NOMO-1 treated with DMSO at 0.1 percent for 48 hours (cell line): ENCODE results near the gene SYNPO.
A peak's percentile ranks its signal among the peaks of the same experiment; 100 is the strongest.

Source experiments
- DNase-seq: peaks from one replicate; lab custom pipeline; 2025; ENCODE audit not compliant: unreplicated experiment; lab: John Stamatoyannopoulos, UW

The SYNPO gene

GRCh38 chr5:150640311-150641005, at the start of gene SYNPO:
TSS of gene SYNPO (plus strand) at chr5:150640660. CDS start at chr5:150648276, 7,616 bp downstream.
- DNase-seq, result peak; percentile 22

DNA sequence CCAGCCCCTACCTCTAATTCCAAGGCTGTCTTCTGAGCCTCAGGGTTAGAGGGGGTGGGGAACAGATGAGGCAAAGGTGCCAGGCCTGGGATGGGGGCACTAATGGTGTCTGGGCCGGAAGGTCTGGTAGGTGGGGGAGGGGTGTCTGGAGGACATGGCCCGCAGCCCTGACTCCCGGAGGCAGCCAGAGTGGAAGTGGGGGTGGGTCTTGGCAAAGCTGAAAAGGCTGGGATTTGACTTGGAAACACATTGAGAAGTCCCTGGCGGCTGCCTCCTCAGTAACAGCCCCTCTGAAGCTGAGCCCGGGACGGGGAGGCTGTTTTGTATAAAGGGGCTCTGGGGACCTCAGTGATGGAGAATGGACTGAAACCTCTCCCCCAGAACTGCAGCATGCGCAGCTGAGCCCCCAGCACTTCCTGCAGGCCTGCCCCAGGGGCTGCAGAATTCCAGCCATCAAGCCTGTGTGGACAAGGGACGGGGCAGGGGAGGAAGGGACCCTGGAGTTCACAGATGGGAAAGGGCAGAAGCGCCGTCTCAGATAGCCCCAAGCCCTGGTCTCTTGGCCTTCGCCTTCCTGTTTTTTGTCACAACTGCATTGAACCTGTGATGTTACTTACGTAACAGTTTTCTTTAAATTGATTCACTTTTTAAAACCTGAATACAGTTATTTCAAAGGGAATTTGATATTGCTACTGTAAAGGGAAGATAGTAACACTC, 49.3 kb upstream of the SYNPO start:
- no peak for DNase-seq

GRCh38 chr5:150593593-150593992, 46.9 kb upstream of the SYNPO start:
- no peak for DNase-seq

GRCh38 chr5:150593996-150594395, 46.5 kb upstream of the SYNPO start:
- no peak for DNase-seq

DNA sequence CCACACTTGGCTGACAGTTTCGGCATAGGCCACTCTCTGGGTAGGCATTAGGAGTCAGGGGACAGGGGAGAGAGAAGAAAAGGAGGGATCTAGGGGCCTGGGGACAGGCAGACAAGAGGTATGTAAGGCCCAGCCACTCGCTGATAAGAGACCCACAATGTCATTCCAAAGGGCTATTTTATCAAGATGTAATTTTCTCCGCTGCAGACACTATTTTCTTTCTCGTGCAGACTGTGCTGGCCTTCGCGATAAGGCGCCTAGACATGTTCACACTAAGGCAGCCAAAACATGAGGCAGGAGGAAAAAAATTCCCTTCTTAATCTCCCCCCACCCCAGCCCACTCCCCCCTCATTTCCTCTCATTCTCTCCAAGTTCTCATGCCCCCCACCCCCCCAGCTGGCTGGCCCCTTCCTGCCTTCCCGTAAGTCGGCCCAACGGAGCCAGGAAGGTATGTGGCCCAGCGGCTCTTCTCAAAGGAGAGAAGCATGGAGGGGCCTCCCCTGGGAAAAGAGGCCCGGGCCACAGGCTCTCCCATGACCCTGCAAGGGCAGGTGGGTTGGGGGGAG, 44.9 kb upstream of the SYNPO start:
- no peak for DNase-seq

- DNase-seq, result no peak
Observed at GRCh38 chr5:150596313-150596712, 44.1 kb upstream of the SYNPO start.

GRCh38 chr5:150596826-150597225, 43.6 kb upstream of the SYNPO start:
- DNase-seq, result no peak

DNA sequence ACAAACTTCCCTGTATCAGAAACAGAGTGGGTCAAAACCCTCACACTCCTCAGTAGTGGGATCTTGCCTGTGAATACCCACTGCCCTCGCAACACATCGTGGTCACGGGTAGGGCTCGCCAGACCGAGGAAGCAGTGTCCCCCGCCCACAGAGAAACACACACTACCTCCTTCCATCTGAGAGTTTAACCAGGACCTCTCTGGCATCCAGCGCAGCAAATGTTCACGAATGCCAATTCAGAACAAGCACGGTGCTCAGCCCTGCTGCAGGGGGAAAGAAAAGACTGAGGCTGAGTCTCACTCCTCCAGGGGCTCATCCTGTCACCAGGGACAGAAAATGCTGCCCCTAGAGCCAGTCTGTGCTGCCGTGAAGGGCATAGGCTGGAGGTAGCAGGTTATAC, 42.5 kb upstream of the SYNPO start:
- no peak for DNase-seq

DNA sequence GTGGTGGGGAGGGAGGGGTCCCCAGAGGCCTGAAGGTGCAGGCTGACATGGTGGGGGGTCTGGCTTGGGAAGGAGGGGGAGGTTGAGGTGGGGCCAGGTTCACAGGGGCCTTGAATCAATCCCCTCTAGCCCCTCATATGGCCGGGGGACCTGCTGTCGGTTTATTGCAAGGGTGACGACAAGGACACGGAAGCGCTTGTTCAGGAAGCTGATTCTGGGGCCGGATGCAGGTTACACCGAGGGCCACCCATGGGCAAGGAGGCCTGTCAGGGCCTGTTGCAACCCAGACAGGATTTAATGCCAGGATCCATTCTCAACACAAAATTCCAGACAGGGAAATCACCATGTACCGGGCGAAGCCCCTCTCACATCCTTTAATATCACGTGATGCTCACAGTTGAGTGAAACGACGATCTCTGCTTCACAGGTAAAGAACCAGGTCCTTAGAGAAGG, 41.6 kb upstream of the SYNPO start:
- no peak for DNase-seq

GRCh38 chr5:150599281-150599680, 41.2 kb upstream of the SYNPO start:
- DNase-seq, result no peak

DNA sequence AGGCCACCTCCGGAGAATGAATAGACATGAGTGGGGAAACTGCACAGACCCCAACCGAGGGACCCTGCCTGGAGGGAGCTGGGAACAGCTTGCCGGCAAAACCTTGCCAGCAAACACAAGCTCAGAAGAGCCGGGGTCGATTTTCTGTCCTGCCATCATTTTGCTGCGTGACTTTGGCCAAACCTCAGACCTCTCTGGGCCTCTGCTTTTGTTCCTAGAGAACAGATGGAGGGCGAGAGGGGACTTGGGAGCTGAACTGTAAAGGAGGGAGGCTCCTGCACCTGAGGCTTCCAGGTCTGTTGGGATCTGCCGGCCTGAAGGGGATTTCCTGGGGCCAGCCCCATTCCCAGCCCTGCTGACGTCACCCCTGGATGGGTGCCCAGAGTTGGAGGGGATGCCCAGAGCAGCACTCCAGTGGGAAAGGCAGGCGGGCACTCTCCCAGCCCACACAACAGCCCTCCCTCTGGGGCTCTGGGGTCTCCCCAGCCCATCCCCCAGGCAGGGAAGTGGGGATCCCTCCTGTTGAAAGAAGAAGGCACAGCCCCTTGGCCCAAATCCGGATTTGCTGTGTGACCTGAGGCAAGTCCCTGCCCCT, 40.4 kb upstream of the SYNPO start:
- no peak for DNase-seq

GRCh38 chr5:150600616-150601490, 39.6 kb upstream of the SYNPO start:
- no peak for DNase-seq

DNA sequence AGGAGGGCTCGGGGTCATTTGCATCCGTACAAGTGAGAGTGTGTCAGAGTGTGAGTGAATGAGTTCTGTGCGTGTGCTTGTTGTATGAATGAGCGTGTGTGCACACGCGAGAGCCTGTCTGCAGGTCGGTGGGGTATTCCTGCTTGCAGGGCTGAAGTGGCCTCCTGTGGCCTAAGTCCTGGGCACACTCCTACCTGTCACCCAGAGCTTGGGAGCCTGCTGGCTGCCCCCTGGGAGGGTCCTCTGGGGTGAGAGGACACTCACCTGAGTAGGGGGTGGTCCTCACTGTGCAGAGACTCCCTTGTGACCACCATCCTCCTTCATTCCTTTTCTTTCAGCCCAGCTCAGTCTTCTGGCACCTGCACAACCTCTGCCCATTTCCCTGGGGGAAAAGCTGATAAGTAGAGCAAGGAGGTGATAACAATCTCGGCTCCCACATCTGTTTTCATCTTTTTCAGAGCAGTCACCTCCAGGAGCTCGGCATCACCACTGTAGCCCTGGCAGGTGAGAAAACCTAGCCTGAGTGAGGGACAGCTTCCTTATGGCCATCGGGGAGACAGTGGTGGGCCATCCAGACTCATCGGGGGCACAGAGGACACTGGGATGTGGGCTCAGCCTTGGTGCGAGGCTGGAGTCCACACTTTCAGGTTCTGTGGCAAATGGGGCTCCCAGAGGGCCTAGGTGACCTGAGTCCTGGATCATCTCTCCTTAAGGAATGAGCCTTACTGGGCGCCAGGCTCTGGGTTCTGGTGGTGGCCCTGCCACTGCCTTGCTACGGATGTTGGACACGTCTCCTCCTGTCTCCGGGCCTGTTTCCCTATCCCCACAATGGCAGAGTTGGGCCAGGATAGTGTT, 38.7 kb upstream of the SYNPO start:
- DNase-seq, result no peak

DNA sequence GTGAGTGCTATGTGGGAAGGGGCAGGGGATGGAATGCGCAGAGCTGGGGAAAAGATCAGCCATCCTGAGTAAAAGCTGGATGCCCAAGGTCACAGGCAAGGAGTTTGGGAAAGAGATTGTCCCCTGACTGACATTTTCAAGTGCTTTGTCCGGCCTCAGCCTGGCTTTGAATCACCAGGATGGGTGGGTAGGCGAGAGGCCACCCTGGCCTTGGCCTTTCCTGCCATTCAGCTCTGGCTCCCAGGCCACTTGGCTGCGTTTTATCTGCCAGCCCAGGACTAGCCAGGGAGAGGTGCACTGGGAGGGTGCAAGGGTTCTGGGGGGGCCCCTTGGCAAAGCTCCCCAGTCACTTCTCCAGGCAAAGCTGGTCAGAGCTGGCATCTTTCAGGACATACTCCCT, 37.4 kb upstream of the SYNPO start:
- no peak for DNase-seq

- DNase-seq, result no peak
Observed at GRCh38 chr5:150603491-150603890, 37.0 kb upstream of the SYNPO start.

- no peak for DNase-seq
Observed at GRCh38 chr5:150604010-150604409, 36.5 kb upstream of the SYNPO start.

- DNase-seq, result no peak
Observed at GRCh38 chr5:150604894-150605440, 35.5 kb upstream of the SYNPO start.

GRCh38 chr5:150605546-150605945, 34.9 kb upstream of the SYNPO start:
- no peak for DNase-seq

GRCh38 chr5:150606476-150606875, 34.0 kb upstream of the SYNPO start:
- no peak for DNase-seq

GRCh38 chr5:150607105-150607504, 33.4 kb upstream of the SYNPO start:
- DNase-seq, result no peak
